ENCODE measurements around the gene SLTM.

GRCh38 chr15:58932710-58933280 lies 684 bp downstream of the SLTM start:
- TF ChIP-seq ZFP3 (tag by site-specific recombination; IDR thresholded peaks at IDR 0.05; ENCODE audit: low read depth) (no peak), CTCF (tag by site-specific recombination; IDR thresholded peaks at IDR 0.05) (no peak), ZBTB7A (tag by site-specific recombination; IDR thresholded peaks at IDR 0.05; ENCODE audit: low read depth) (no peak), ZNF112 (tag by site-specific recombination; IDR thresholded peaks at IDR 0.05) (no peak), ZNF707 (tag by site-specific recombination; IDR thresholded peaks at IDR 0.05) (no peak), ZSCAN5A (tag by site-specific recombination; IDR thresholded peaks at IDR 0.05) (no peak), ZNF670 (tag by site-specific recombination; IDR thresholded peaks at IDR 0.05; ENCODE audit: low read depth) (no peak), ZNF132 (tag by site-specific recombination; IDR thresholded peaks at IDR 0.05; ENCODE audit: borderline replicate concordance) (no peak), ZBTB49 (tag by site-specific recombination; IDR thresholded peaks at IDR 0.05; ENCODE audit: low read depth) (no peak), REST (tag by site-specific recombination; IDR thresholded peaks at IDR 0.05) (no peak), SCRT1 (tag by site-specific recombination; IDR thresholded peaks at IDR 0.05; ENCODE audit: borderline replicate concordance) (no peak)

Measured in HEK293 (cell line).